Body of pancreas (tissue), 4 donors: ENCODE data around the gene NCR2. TPM values are rescaled to one million over a fixed set of nuclear protein-coding genes. Genes with fewer than 3 reads are reported as not detected.

ENCODE experiments used
- ATAC-seq: fragments of 150-250 bp; one replicate; pipeline ENCODE4 v1.9.1; 2016
- DNase-seq, 4 donors: peaks; one replicate each; pipeline ENCODE4 v3.0.0-alpha.2; 2019
- H3K27ac ChIP-seq, 4 donors: fragments of 200-600 bp; sonication (generic); 1 replicate in 3 of 4; 2 replicates in 1 of 4; pipeline versions ENCODE4 v1.5.1 to v1.6.1; 2016 to 2019; ENCODE audit warnings: mild to moderate bottlenecking in 1 of 4, mixed read lengths in 1 of 4, moderate library complexity in 1 of 4
- H3K27me3 ChIP-seq, 2 donors: fragments of 200-600 bp; sonication (generic); one replicate each; pipeline ENCODE4 v1.6.0; 2016; ENCODE audit warnings: mild to moderate bottlenecking in 1 of 2
- H3K36me3 ChIP-seq, 2 donors: fragments of 200-600 bp; sonication (generic); replicated peaks in 1 of 2; 2 replicates each; pipeline ENCODE4 v1.5.1; 2016; ENCODE audit warnings: low read depth in 2 of 2; ENCODE audit not compliant: insufficient read depth in 1 of 2
- H3K4me1 ChIP-seq: fragments of 200-600 bp; sonication (generic); one replicate; pipeline ENCODE4 v1.6.0; 2016
- H3K4me3 ChIP-seq, 2 donors: fragments of 200-600 bp; sonication (generic); 1 replicate in 1 of 2; 2 replicates in 1 of 2; pipeline ENCODE4 v1.5.1; 2016 to 2019
- H3K9me3 ChIP-seq, 3 donors: fragments of 200-600 bp; sonication (generic); 1 replicate in 2 of 3; 2 replicates in 1 of 3; pipeline ENCODE4 v1.5.1; 2016
- CTCF ChIP-seq, 7 experiments: fragments of 450-650 bp in 4 of 7; fragments of 200-600 bp in 3 of 7; sonication (generic) in 3 of 7; IDR thresholded peaks; one replicate each; pipeline ENCODE4 v1.5.1; 2016 to 2019; ENCODE audit warnings: antibody characterized with exemption in 7 of 7
- POLR2A ChIP-seq, 3 donors: fragments of 450-650 bp; IDR thresholded peaks; one replicate each; pipeline ENCODE4 v1.6.1; 2016; ENCODE audit warnings: antibody characterized with exemption in 3 of 3, mild to moderate bottlenecking in 2 of 3
- WGBS, 2 donors: methylation state at CpG; one replicate each; pipeline ENCODE4 v1.1.5; 2017; 5-methylcytosine and 5-hydroxymethylcytosine counted together
- intact Hi-C: fragments of 100-400 bp; cut with DNase I; formaldehyde crosslinking; loops from one replicate; pipeline ENCODE4 v1.15.1; 2023
- total RNA-seq, 2 donors: library from RNA; depleted of rRNA; stranded (reverse); fragments of >200 nt; gene quantifications; one replicate each; pipeline ENCODE4 v1.1.0, GENCODE V29; 2016

The NCR2 gene
- total RNA-seq, 2 donors from 2014 or later: not detected

DNA sequence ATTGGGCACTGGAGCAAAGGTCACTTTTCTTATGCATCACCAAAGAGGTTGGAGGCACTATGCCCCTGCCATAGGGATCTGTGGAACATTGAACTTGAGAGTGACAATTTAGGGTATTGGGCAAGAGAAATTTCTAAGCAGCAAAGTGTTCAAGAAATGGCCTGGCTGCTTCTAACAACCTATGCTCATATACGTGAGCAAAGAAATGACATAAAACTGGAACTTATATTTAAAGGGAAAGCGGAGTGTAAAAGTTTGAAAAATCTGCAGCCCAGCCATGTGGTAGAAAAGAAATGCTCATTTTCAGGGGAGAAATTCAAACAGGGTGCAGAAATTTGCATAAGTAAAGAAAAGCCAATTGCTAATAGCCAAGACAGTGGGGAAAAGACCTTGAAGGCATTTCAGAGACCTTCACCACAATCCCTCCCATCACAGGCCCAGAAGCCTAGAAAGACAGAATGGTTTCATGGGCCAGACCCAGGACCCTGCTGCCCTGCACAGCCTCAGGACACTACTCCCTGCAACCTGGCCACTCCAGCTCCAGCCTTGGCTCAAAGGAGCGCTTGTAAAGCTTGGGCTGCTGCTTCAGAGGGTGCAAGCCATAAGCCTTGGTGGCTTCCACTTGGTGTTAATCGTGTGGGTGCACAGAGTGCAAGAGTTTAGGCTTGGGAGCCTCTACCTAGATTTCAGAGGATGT, 24.4 kb downstream of the NCR2 start:
- Histone ChIP-seq H3K27ac (no peak overlapping the region), H3K36me3 (no peaks in the 10 kb centered on the region), H3K9me3 (peaks cover 0 to 10% (median 0%) of the 10 kb centered on the region in 3 donors), H3K4me1 (no peaks in the 10 kb centered on the region), H3K4me3 (no peak overlapping the region), H3K27me3 (no peaks in the 10 kb centered on the region)
- ATAC-seq (no peak), DNase-seq (no peak)
- WGBS, 2 donors: 71% methylated on average over 4 of the region's 4 CpGs
- intact Hi-C loops: no loop called here
- TF ChIP-seq CTCF (IDR thresholded peaks at IDR 0.05): no peak
- TF ChIP-seq POLR2A (IDR thresholded peaks at IDR 0.05): no peak

GRCh38 chr6:41360314-41360685, 24.9 kb downstream of the NCR2 start:
- peaks cover 0 to 10% (median 0%) of the 10 kb centered on the region in 3 donors for H3K9me3 ChIP-seq
- no peaks in the 10 kb centered on the region for H3K36me3 ChIP-seq
- H3K4me3 ChIP-seq: no peak overlapping the region
- no peak overlapping the region for H3K27ac ChIP-seq
- no peak for DNase-seq
- WGBS, 2 donors: 75 to 79% methylated on average over 2 of the region's 2 CpGs
- intact Hi-C loops: no loop called here
- H3K27me3 ChIP-seq: no peaks in the 10 kb centered on the region
- ATAC-seq: no peak
- no peaks in the 10 kb centered on the region for H3K4me1 ChIP-seq
- TF ChIP-seq POLR2A (IDR thresholded peaks at IDR 0.05): no peak
- TF ChIP-seq CTCF (IDR thresholded peaks at IDR 0.05): no peak

GRCh38 chr6:41366150-41366549, 30.7 kb downstream of the NCR2 start:
- Histone ChIP-seq H3K36me3 (no peaks in the 10 kb centered on the region), H3K27me3 (no peaks in the 10 kb centered on the region), H3K4me3 (no peak overlapping the region), H3K4me1 (peaks cover 5% of the 10 kb centered on the region), H3K9me3 (no peaks in the 10 kb centered on the region), H3K27ac (no peak overlapping the region)
- ATAC-seq (no peak), DNase-seq (no peak)
- TF ChIP-seq CTCF (IDR thresholded peaks at IDR 0.05) (no peak), POLR2A (IDR thresholded peaks at IDR 0.05) (no peak)
- 65 to 69% methylated on average over 7 of the region's 7 CpGs for WGBS, 2 donors
- intact Hi-C loops: no loop called here

DNA sequence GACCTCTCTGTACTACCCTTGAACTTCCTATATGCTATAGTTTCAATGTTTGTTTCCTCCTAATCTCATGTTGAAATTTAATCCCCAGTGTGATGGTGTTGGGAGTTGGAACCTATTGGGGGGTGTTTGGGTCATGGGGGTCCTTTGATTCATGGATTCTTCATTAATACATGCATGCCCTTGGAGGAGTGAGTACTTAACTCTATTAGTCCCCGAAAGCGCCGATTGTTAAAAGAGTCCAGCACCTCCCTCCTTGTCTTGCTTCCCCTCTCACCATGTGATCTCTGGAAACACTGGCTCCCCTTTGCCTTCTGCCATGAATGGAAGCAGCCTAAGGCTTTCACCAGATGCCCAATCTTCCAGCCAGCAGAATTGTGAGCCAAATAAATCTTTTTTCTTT, 31.7 kb downstream of the NCR2 start:
- DNase-seq: no peak
- intact Hi-C loops: no loop called here
- WGBS, 2 donors: 85 to 88% methylated on average over 3 of the region's 3 CpGs
- no peak for TF ChIP-seq POLR2A (IDR thresholded peaks at IDR 0.05)
- no peak for TF ChIP-seq CTCF (IDR thresholded peaks at IDR 0.05)
- H3K9me3 ChIP-seq: no peaks in the 10 kb centered on the region
- no peaks in the 10 kb centered on the region for H3K27me3 ChIP-seq
- no peaks in the 10 kb centered on the region for H3K36me3 ChIP-seq
- no peak overlapping the region for H3K27ac ChIP-seq
- peaks cover 14% of the 10 kb centered on the region for H3K4me1 ChIP-seq
- no peak overlapping the region for H3K4me3 ChIP-seq
- no peak for ATAC-seq

GRCh38 chr6:41367700-41368099, 32.3 kb downstream of the NCR2 start:
- ATAC-seq: no peak
- intact Hi-C loops: no loop called here

More at GRCh38 chr6:41367700-41368099, 32.3 kb downstream of the NCR2 start:
- WGBS, 2 donors: 0 to 21% methylated on average over 2 of the region's 2 CpGs
- peak in 3 of 4 donors; percentile 31 to 47 (median 35) for DNase-seq
- Histone ChIP-seq H3K4me3 (no peak overlapping the region), H3K4me1 (peaks cover 20% of the 10 kb centered on the region), H3K27me3 (peaks cover 0 to 6% of the 10 kb centered on the region in 2 donors), H3K36me3 (no peaks in the 10 kb centered on the region), H3K27ac (no peak overlapping the region), H3K9me3 (no peaks in the 10 kb centered on the region)
- TF ChIP-seq POLR2A (IDR thresholded peaks at IDR 0.05) (no peak), CTCF (IDR thresholded peaks at IDR 0.05) (peak in 5 of 7 experiments; percentile 20 to 51 (median 43))
